OCI-M2 (cell line): ENCODE results near the gene NMUR1.
"Not testable (repeated sequence)": the region's sequence is repeated elsewhere in the genome, so short reads cannot be mapped to it uniquely, and the experiment has no call there.

ENCODE experiments used
- DNase-seq: peaks from one replicate; lab custom pipeline; 2025; ENCODE audit not compliant: unreplicated experiment; lab: John Stamatoyannopoulos, UW

Gene NMUR1, protein sequence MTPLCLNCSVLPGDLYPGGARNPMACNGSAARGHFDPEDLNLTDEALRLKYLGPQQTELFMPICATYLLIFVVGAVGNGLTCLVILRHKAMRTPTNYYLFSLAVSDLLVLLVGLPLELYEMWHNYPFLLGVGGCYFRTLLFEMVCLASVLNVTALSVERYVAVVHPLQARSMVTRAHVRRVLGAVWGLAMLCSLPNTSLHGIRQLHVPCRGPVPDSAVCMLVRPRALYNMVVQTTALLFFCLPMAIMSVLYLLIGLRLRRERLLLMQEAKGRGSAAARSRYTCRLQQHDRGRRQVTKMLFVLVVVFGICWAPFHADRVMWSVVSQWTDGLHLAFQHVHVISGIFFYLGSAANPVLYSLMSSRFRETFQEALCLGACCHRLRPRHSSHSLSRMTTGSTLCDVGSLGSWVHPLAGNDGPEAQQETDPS

DNA sequence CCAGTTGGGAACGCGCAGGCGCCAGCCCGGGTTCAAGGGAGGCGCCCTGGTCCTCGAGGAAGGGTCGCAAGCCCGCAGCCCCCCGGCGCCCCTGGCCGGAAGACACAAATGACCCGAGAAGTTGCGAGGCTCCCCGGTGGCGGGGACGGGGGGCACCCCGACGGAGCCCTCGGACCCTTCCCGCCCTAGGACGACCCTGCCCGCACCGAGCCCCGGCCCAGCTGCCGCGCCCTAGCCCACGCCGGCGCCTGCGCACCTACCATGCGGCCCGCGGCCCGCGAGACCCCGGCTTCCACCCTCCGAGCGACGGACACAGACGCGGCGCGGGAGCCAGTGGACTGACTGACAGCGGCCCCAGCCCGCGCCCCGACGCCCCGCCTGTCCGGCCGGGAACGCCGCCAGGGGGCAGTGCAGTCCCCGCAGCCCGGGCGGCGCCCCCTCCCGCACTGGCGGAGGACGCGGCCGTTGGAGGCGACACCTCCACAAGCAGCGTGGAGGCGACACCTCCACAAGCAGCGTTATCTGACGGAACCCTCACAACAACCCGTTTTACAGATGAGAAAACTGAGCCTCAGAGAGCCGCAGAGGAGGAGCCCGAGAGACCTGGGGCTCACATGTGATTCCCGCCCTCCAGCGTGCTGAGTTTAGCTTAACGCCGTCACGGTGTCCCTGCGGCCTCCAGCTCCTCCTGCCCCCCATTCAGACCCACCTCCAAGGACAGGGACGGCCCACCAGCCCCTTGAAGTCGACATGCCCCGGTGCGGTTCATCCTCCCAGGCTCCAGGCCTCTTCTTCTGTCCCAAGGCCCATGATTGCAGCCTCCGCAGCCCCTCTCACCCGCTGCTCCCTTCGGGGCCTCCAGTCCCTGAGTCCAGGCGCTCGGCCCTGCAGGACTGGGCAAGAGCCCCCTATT is at the start of gene NMUR1:
Gene NMUR1, minus strand, starts transcription at position 347 of the 913 bp plus-strand sequence. Its CDS starts 84 bp downstream, at position 263.
- no peak for DNase-seq

GRCh38 chr2:231579560-231579959 is 49.3 kb upstream of the NMUR1 start:
- DNase-seq, result no peak

DNA sequence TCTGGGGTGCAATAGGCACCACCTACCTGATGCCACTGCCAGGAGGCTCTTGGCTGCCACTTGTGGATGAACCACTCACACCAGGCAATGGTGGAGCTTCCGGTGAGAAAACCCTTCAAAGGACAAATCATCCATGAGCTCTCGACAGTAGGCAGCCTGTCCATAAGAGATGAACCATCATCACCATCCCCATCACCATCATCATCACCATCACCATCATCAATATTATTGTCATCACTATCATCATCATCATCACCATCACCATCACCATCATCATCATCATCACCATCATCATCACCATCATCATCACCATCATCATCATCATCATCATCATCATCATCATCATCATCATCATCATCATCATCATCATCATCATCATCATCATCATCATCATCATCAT is 48.4 kb upstream of the NMUR1 start:
- DNase-seq, result not testable (repeated sequence)

DNA sequence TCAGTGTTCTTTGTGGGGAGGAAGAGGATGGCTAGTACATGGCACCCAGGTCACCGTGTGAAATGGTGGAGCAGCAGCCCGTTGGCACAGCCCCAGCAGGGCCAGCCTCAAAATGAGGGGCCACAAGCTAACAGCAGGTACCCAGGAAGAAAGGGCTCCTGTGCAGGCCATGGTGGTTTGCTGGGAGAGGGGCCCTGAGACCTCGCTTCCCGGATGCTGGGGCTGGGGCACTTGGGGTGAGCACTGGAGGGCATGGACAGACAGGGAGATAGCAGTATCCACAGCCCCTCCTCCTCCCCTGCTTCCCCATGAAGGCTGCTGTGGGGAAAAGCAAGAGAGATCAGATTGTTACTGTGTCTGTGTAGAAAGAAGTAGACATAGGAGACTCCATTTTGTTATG is 46.2 kb upstream of the NMUR1 start:
- no peak for DNase-seq

DNA sequence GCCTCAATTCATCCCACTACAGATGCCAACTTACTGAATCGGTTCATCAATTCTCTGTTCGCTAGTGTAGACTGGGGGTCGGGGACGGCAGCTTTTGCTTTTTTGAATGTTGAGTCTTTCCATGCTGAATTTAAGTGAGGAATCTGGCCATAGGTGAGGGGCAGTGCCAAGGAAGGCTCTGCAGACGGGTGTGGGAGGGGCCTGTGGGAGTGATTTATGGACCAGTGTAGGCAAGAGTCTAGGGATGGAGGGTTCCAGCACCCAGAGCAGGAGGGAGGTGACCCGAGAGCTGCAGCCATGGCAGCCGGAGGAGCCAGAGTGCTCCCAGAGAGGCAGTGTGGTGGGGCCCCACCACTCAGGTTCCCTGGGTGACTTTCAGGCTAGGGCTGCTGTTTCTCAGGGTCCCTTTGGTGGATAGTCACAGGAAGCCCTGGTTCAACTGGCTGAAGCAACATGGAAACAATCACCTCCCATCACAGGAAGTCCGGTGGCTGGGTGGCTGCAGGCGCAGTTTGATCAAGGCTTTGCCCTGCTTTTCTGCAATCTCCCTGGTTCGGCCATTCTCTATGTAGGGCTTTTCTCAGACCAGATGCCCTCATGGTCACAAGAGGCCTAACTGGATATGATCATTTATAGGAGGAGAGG is 45.5 kb upstream of the NMUR1 start:
- no peak for DNase-seq

GRCh38 chr2:231573698-231574421 is 43.6 kb upstream of the NMUR1 start:
- DNase-seq, result no peak

DNA sequence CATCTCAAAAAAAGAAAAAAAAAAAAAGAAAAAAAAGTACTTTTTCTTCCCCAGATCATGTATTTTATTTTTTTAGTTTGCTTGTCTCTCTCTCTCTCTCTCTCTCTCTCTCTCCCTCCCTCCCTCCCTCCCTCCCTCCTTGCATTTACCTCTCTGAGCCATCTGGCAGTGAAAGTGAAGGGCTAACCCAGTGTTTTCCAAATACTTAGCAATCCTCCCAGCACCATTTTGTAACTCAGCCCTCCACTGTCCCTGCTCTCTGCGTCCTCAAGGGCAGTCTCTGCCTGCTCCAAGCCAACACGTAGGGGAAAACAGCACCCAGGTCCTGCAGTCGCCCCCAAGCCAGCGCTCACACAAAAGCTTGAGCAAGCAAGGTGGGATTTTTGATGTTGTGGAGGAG is 42.9 kb upstream of the NMUR1 start:
- no peak for DNase-seq

DNA sequence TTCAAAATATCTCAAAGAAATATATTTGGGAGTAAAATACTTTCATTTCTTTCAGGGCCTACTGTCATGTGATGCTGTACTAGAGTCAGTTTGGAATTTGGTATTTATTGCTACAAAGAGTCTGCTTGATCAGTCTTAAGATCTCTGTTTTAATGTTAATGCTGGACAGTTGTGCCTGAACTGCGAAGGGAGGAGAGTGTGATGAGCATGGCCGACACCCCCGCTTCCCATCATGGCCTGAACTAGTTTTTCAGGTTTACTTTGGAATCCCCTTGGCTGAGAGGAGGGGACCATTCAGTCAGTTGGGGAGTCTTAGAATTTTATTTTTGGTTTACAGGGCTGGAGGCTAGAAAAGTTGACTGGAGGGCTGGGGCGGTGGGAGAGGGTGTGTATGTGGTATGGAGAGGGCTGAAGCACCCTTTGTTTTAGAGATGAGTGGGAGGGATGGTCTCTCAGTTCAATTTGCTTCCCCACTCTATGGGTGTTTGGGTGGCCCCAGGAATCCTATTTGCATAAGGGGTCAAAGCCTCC is 41.5 kb upstream of the NMUR1 start:
- DNase-seq, result no peak

GRCh38 chr2:231570915-231571314 is 40.7 kb upstream of the NMUR1 start:
- DNase-seq, result not testable (repeated sequence)

- no peak for DNase-seq
Observed at GRCh38 chr2:231568785-231569435, 38.7 kb upstream of the NMUR1 start.

DNA sequence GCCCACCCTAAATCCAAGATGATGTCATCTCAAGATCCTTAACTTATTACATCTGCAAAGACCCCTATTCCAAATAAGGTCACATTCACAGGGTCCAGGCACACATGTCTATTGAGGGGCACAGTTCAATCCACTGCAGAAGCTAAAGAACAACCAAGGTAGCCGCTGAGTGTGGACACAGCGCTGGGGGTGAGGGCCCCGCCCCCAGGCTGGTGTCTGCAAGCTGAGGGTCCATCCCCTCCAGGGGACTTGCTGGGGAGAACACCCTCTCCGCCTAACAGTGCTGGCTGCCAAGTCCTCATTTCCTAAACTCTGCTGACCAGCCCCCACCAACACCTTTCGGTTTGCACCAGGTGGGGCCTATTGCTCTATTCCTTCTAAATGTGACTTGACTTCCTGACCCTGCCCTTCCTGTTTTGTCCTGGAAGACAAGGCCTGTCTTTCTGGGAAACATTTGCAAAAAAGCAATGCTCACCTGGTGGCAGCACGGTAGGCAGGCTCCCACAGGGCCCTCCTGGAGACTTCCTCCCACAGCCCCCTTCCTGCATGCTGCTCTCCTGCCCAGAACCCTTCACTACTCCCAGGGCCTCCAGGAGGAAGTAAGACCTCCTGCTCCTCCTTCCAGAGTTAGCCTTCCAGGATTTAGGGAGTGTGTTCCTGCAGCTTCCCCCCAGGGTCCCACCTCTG is 38.0 kb upstream of the NMUR1 start:
- DNase-seq, result no peak

DNA sequence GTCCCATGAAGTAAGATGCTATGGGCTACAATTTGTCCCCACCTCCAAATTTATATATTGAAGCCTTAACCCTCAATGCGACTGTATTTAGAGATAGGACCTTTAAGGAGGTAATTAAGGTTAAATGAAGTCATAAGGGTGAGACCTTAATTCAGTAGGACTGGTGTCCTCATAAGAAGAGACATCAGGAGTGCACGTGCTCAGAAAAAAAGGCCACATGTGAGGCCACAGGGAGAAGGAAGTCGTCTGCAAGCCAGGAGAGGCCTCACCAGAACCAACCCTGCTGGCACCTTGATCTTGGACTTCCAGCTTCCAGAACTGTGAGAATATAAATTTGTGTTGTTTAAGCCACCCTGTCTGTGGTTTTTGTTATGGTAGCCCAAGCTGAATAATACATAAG is 36.9 kb upstream of the NMUR1 start:
- DNase-seq, result no peak

DNA sequence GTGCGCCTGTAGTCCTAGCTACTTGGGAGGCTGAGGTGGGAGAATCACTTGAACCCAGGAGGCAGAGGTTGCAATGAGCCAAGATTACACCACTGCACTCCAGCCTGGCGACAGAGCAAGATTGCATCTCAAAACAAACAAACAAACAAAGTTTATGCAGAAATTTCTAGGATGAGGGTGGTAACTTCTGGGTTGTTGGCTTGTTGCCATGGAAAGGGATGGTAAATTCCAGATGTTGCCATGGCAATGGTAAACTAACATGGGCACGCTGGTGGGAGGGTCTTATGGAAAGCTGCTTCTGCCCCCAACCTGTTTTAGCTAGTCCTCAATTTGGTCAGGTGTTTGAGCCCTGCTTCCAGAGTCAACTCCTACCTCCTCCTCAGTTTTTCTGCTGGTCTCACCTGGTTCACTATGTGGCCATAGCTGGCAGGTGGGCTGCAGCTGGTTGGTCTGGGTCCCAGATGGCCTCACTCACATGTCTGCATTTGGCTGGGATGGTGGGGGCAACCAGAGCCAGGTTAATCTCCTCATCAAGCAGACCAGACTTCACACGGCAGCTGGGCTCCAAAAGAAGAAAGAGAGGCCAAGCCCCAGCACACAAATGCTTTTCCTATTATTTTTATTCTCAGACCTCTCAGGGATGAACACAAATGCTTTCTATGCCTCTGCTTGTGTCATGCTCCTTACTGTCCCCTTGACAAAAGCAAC is 35.8 kb upstream of the NMUR1 start:
- no peak for DNase-seq

- peak; percentile 29 for DNase-seq
Observed at GRCh38 chr2:231563378-231563961, 33.2 kb upstream of the NMUR1 start.

- peak; percentile 16 for DNase-seq
Observed at GRCh38 chr2:231557571-231558217, 27.4 kb upstream of the NMUR1 start.

- no peak for DNase-seq
Observed at GRCh38 chr2:231556981-231557380, 26.7 kb upstream of the NMUR1 start.

- DNase-seq, result not testable (repeated sequence)
Observed at GRCh38 chr2:231556496-231556895, 26.3 kb upstream of the NMUR1 start.
